AG04450 (cell line): Measurements from ENCODE around the gene COMMD1. TPM values are rescaled to one million over a fixed set of nuclear protein-coding genes. Genes with fewer than 3 reads are reported as not detected.

Experiments used
- CTCF ChIA-PET: fragments of 300-600, 350-600 bp; formaldehyde crosslinking; extraction: SDS; loops from one replicate; lab custom pipeline; 2022; ENCODE audit warnings: antibody characterized with exemption, inconsistent platforms; lab: Charles Lee
- POLR2A ChIA-PET: fragments of 350-600 bp; formaldehyde crosslinking; extraction: SDS; loops from one replicate; lab custom pipeline; 2021; ENCODE audit warnings: antibody characterized with exemption, inconsistent platforms; lab: Yijun Ruan, JAX
- DNase-seq: peaks from one replicate; pipeline ENCODE4 v3.0.0-alpha.2; 2011; ENCODE audit warnings: low read depth, low spot score
- H3K27ac ChIP-seq: one replicate; pipeline ENCODE4 v1.5.1; 2012; ENCODE audit warnings: low read depth, low read length, control low read depth
- H3K27me3 ChIP-seq: one replicate; pipeline ENCODE4 v1.6.0; 2012; ENCODE audit warnings: low read length; ENCODE audit not compliant: control insufficient read depth, insufficient read depth
- H3K4me3 ChIP-seq: 2 replicates; pipeline ENCODE4 v1.5.1; 2011; ENCODE audit warnings: mild to moderate bottlenecking, low read depth, low read length, control low read depth
- H3K9me3 ChIP-seq: 2 replicates; pipeline ENCODE4 v1.5.1; 2012; ENCODE audit warnings: low read length; ENCODE audit not compliant: control insufficient read depth, insufficient read depth
- CTCF ChIP-seq: IDR thresholded peaks from 2 replicates; pipeline ENCODE4 v1.5.1; 2011; ENCODE audit warnings: low read depth, low read length, control low read depth, inconsistent platforms
- polyA plus RNA-seq: library from polyadenylated mRNA; depleted of rRNA; stranded (reverse); fragments of >200 nt; gene quantifications from 2 replicates; pipeline ENCODE4 v1.2.3, GENCODE V29; 2011

Gene COMMD1
- polyA plus RNA-seq, 1 experiment = 59.9 TPM

- TF ChIP-seq CTCF = no peak
- no peak for DNase-seq
- Histone ChIP-seq H3K4me3 (no peak overlapping the region), H3K27me3 (no peaks in the 10 kb centered on the region), H3K9me3 (no peaks in the 10 kb centered on the region), H3K27ac (no peak overlapping the region)
- ChIA-PET POLR2A (no interaction called here), CTCF (no interaction called here)
Observed at GRCh38 chr2:62133320-62133823, 227.9 kb downstream of the COMMD1 start.

- H3K27ac ChIP-seq = no peak overlapping the region
- ChIA-PET POLR2A (interaction anchor here (0.7 kb wide), 1 partner anchor 33 kb away, joined by 3 read pairs; no protein-coding TSS in a partner anchor), CTCF (no interaction called here)
- no peaks in the 10 kb centered on the region for H3K27me3 ChIP-seq
- no peak for DNase-seq
- no peaks in the 10 kb centered on the region for H3K9me3 ChIP-seq
- H3K4me3 ChIP-seq = no peak overlapping the region
- TF ChIP-seq CTCF = no peak
Observed at GRCh38 chr2:62136956-62137830, 231.7 kb downstream of the COMMD1 start.

GRCh38 chr2:62140426-62141141 is 235.1 kb downstream of the COMMD1 start:
- no peaks in the 10 kb centered on the region for H3K27me3 ChIP-seq
- no peaks in the 10 kb centered on the region for H3K9me3 ChIP-seq
- H3K27ac ChIP-seq = no peak overlapping the region
- no peak for DNase-seq
- ChIA-PET POLR2A (no interaction called here), CTCF (no interaction called here)
- H3K4me3 ChIP-seq = no peak overlapping the region
- no peak for TF ChIP-seq CTCF

- H3K27me3 ChIP-seq = no peaks in the 10 kb centered on the region
- ChIA-PET POLR2A (no interaction called here), CTCF (no interaction called here)
- no peak overlapping the region for H3K4me3 ChIP-seq
- TF ChIP-seq CTCF = no peak
- H3K27ac ChIP-seq = no peak overlapping the region
- H3K9me3 ChIP-seq = no peaks in the 10 kb centered on the region
- no peak for DNase-seq
Observed at GRCh38 chr2:62141142-62141740, 235.8 kb downstream of the COMMD1 start.

GRCh38 chr2:62142054-62142453 is 236.6 kb downstream of the COMMD1 start:
- POLR2A ChIA-PET = no interaction called here
- TF ChIP-seq CTCF = no peak
- H3K27ac ChIP-seq = no peak overlapping the region
- no peak for DNase-seq
- H3K9me3 ChIP-seq = no peaks in the 10 kb centered on the region
- CTCF ChIA-PET = no interaction called here
- H3K27me3 ChIP-seq = no peaks in the 10 kb centered on the region
- H3K4me3 ChIP-seq = no peak overlapping the region
